Measurements from ENCODE around the gene UAP1L1.

The UAP1L1 gene

DNA sequence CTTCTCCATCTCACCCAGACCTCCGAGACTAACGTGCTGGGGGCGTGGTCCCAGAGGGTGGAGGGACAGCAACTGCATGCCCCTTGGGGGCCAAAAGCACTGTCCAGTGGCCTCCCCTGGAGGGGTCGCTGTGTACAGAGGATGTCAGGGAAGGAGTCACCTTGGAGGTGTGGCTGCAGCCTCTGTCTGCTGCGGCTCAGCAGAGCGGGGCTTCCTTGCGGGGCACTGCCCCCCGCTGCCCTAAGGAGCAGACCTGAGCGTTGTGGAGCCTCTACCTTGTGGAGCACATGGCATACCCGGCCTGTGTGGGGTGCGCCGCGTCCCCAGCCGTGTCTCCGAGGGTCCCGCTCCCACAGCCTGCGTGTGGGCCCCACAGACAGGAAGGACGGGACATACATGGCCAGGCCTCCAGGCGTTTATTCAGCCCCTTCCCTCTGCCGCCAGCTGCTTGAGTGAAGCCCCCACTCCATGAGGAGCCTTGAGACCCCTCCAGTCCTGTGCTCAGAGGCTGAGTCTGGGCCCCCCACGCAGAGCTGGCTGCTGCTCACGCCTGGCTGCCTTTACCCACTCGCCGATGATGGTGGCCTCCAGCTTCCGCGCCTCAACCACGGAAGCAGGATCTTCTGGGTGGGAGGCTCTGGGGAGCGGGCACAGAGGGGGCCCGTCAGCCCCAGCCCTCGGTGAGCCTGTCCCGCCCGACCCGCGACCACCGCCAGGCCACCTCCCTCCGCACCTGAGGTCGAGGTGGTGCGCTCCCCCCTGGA is 33.0 kb downstream of the UAP1L1 start:
- Histone ChIP-seq H3K9me3 (ENCODE audit: low read length) (no peaks in the 10 kb centered on the region), H3K9ac (ENCODE audit: low read length) (no peak overlapping the region), H3K27me3 (ENCODE audit: control insufficient read depth in 1 of 2, insufficient read depth in 2 of 2, low read length in 2 of 2) (no peaks in the 10 kb centered on the region), H3K4me1 (ENCODE audit: insufficient read depth, low read length) (no peaks in the 10 kb centered on the region), H3K27ac (ENCODE audit: low read depth, low read length) (no peak overlapping the region), H3K36me3 (ENCODE audit: insufficient read depth, low read length) (peaks cover 18% of the 10 kb centered on the region), H3K4me3 (ENCODE audit: low read depth in 1 of 2, low read length in 2 of 2) (no peak overlapping the region)

GRCh38 chr9:137110911-137111787 is 33.8 kb downstream of the UAP1L1 start:
- no peak overlapping the region for H3K4me3 ChIP-seq (ENCODE audit: low read depth in 1 of 2, low read length in 2 of 2)
- no peak overlapping the region for H3K9ac ChIP-seq (ENCODE audit: low read length)
- no peak overlapping the region for H3K27ac ChIP-seq (ENCODE audit: low read depth, low read length)
- no peaks in the 10 kb centered on the region for H3K27me3 ChIP-seq (ENCODE audit: control insufficient read depth in 1 of 2, insufficient read depth in 2 of 2, low read length in 2 of 2)
- H3K36me3 ChIP-seq (ENCODE audit: insufficient read depth, low read length), result peaks cover 12% of the 10 kb centered on the region
- H3K9me3 ChIP-seq (ENCODE audit: low read length), result no peaks in the 10 kb centered on the region
- no peaks in the 10 kb centered on the region for H3K4me1 ChIP-seq (ENCODE audit: insufficient read depth, low read length)

DNA sequence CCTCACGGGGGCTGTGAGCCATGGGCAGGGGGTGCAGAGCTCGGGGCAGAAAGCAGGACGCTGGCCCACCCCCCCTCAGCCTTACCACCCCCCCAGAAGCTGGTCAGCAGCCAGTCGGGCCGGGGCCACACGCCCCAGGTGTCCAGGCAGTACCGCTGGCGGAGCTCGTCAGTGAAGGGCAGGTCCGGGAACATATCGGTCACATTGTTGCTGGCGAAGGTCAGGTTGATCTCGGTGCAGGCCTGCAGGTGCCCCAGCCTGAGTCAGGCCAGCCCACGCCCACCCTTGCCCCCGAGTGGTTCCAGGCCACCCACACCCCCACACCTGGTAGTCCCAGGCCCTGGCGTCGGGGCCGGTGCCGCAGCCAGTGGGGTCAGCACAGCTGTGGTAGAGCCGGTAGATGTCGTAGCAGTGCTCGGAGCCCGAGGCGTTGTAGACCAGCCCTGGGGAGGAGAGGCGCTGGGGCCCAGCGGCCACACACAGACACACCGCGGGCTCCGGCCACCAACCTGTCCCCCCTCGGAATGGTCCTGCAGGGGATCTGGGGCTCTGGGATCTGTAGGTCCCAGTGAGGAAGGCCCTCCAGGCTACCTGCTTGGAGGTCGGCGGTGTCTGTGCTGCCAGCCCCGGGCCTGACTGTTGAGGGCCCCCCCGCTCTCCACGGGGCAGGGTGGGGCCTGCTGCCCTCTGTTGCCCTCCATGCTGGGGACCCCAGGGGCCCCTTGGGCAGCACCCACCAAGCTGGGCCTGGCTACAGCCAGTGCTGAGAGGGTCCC is 34.7 kb downstream of the UAP1L1 start:
- Histone ChIP-seq H3K9ac (ENCODE audit: low read length) (no peak overlapping the region), H3K27me3 (ENCODE audit: control insufficient read depth in 1 of 2, insufficient read depth in 2 of 2, low read length in 2 of 2) (no peaks in the 10 kb centered on the region), H3K9me3 (ENCODE audit: low read length) (no peaks in the 10 kb centered on the region), H3K27ac (ENCODE audit: low read depth, low read length) (no peak overlapping the region), H3K4me3 (ENCODE audit: low read depth in 1 of 2, low read length in 2 of 2) (no peak overlapping the region), H3K4me1 (ENCODE audit: insufficient read depth, low read length) (no peaks in the 10 kb centered on the region), H3K36me3 (ENCODE audit: insufficient read depth, low read length) (peaks cover 12% of the 10 kb centered on the region)

DNA sequence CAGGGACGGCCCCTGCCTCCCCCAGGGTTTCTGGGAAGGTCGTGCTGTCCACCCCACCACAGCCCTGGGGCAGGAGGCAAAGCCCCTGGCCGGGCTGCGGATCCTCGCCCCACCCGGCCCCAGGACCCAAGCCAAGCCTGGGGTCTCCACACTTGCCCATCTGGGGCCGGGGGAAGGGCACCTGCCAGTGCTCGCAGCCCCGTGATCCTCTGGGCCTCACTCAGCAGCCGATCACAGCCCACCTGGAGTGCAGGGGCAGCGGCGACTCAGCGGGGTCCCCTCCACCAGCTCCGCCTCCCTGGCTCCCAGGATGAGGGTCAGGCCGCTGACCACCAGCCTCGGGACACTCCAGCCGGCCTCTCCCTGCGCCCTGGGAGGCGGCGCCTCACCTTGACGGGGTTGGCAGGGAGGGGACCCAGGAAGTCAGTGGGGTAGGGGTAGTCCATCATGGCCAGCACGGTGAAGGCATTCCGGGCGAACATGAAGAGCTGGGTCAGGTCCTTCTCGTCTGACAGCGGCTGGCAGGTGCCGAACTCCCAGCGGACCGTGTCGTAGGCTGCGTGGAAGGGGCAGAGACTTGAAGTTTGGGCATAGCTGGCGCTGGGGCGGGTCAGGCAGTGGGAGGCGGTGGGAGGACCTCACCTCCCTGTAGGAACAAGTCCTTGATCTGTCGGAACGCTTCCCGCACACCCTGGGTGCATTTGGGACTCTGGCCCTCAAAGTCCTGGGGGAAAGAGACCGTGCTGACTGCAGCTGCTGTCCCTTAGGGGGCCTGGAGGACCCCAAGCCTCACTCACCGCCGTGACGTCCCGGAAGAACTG is 35.5 kb downstream of the UAP1L1 start:
- Histone ChIP-seq H3K4me1 (ENCODE audit: insufficient read depth, low read length) (no peaks in the 10 kb centered on the region), H3K4me3 (ENCODE audit: low read depth in 1 of 2, low read length in 2 of 2) (no peak overlapping the region), H3K9ac (ENCODE audit: low read length) (no peak overlapping the region), H3K27me3 (ENCODE audit: control insufficient read depth in 1 of 2, insufficient read depth in 2 of 2, low read length in 2 of 2) (no peaks in the 10 kb centered on the region), H3K9me3 (ENCODE audit: low read length) (no peaks in the 10 kb centered on the region), H3K36me3 (ENCODE audit: insufficient read depth, low read length) (peaks cover 12% of the 10 kb centered on the region), H3K27ac (ENCODE audit: low read depth, low read length) (no peak overlapping the region)

DNA sequence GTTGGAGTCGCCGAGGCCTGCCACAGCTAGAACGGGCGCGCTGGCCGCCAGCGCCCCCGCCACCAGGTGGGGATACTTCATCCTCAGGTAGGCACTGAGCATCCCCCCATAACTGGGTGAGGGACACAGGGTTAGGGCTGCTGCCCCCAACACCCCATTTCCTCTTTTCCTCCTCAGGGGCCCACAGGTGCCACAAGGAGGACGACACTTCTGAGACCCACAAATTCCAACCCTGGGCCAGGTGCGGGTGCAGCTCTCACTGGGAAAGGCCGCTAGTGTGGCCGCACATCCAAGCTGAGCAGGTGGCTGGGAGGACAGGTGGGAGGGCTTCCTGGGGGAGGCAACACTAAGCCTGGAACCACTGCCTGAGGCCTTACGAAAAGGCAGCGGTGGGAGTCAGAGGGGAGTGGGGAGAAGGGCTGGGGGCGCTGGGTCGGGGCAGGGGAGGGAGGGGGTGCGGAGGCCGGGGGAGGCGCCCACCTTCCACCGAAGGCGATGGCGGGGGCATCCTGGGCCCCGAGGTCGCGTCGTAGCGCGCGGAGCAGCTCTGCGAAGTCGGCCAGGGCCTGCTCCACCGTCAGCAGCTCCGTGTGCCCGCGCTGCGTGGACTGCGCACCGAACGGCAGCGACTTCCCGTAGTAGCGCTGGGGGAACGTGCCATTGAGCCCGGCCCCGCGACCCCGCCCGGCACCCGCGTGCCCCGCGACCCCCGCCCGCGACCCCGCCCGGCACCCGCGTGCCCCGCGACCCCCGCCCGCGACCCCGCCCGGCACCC is 36.3 kb downstream of the UAP1L1 start:
- Histone ChIP-seq H3K4me3 (ENCODE audit: low read depth in 1 of 2, low read length in 2 of 2) (no peak overlapping the region), H3K27ac (ENCODE audit: low read depth, low read length) (no peak overlapping the region), H3K9me3 (ENCODE audit: low read length) (no peaks in the 10 kb centered on the region), H3K36me3 (ENCODE audit: insufficient read depth, low read length) (peaks cover 9% of the 10 kb centered on the region), H3K4me1 (ENCODE audit: insufficient read depth, low read length) (no peaks in the 10 kb centered on the region), H3K27me3 (ENCODE audit: control insufficient read depth in 1 of 2, insufficient read depth in 2 of 2, low read length in 2 of 2) (no peaks in the 10 kb centered on the region), H3K9ac (ENCODE audit: low read length) (no peak overlapping the region)

DNA sequence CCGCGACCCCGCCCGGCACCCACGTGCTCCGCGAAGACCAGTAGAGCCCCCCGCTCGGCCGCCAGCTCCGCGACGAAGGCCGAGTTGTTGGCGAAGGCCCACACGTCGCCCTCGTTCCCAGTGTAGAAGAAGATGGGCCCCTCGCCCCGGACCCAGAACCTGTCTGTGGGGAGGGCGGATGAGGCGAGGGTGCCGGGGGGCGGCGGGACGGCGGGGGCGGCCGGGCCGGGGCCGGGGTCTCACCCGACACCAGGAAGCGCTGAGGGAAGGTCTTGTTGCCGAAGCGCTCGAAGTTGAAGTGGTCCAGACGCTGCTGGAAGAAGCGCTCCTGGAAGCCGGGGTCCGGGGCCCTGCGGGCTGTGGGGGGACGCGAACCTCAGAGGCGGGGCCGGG is 36.9 kb downstream of the UAP1L1 start:
- Histone ChIP-seq H3K27me3 (ENCODE audit: control insufficient read depth in 1 of 2, insufficient read depth in 2 of 2, low read length in 2 of 2) (no peaks in the 10 kb centered on the region), H3K4me1 (ENCODE audit: insufficient read depth, low read length) (no peaks in the 10 kb centered on the region), H3K27ac (ENCODE audit: low read depth, low read length) (peak overlapping the region; percentile 44), H3K4me3 (ENCODE audit: low read depth in 1 of 2, low read length in 2 of 2) (peak overlapping the region; percentile 47 to 74), H3K36me3 (ENCODE audit: insufficient read depth, low read length) (peaks cover 9% of the 10 kb centered on the region), H3K9ac (ENCODE audit: low read length) (no peak overlapping the region), H3K9me3 (ENCODE audit: low read length) (no peaks in the 10 kb centered on the region)

- Histone ChIP-seq H3K9ac (ENCODE audit: low read length) (no peak within 1 kb of the TSS), H3K36me3 (ENCODE audit: insufficient read depth, low read length) (peaks cover 9% of the 10 kb centered on the region), H3K9me3 (ENCODE audit: low read length) (no peaks in the 10 kb centered on the region), H3K27ac (ENCODE audit: low read depth, low read length) (peak within 1 kb of the TSS; percentile 44), H3K4me3 (ENCODE audit: low read depth in 1 of 2, low read length in 2 of 2) (peak within 1 kb of the TSS; percentile 47 to 74), H3K27me3 (ENCODE audit: control insufficient read depth in 1 of 2, insufficient read depth in 2 of 2, low read length in 2 of 2) (no peaks in the 10 kb centered on the region), H3K4me1 (ENCODE audit: insufficient read depth, low read length) (no peaks in the 10 kb centered on the region)
Measured at GRCh38 chr9:137114613-137115393, 37.5 kb downstream of the UAP1L1 start, which contains the start of gene DPP7. Gene DPP7 (minus strand): TSS chr9:137114733. CDS start chr9:137114713, 20 bp downstream.

- Histone ChIP-seq H3K36me3 (ENCODE audit: insufficient read depth, low read length) (peaks cover 9% of the 10 kb centered on the region), H3K9ac (ENCODE audit: low read length) (no peak overlapping the region), H3K4me3 (ENCODE audit: low read depth in 1 of 2, low read length in 2 of 2) (no peak overlapping the region), H3K9me3 (ENCODE audit: low read length) (no peaks in the 10 kb centered on the region), H3K27me3 (ENCODE audit: control insufficient read depth in 1 of 2, insufficient read depth in 2 of 2, low read length in 2 of 2) (no peaks in the 10 kb centered on the region), H3K4me1 (ENCODE audit: insufficient read depth, low read length) (no peaks in the 10 kb centered on the region), H3K27ac (ENCODE audit: low read depth, low read length) (no peak overlapping the region)
Measured at GRCh38 chr9:137115394-137116026, 38.2 kb downstream of the UAP1L1 start.

DNA sequence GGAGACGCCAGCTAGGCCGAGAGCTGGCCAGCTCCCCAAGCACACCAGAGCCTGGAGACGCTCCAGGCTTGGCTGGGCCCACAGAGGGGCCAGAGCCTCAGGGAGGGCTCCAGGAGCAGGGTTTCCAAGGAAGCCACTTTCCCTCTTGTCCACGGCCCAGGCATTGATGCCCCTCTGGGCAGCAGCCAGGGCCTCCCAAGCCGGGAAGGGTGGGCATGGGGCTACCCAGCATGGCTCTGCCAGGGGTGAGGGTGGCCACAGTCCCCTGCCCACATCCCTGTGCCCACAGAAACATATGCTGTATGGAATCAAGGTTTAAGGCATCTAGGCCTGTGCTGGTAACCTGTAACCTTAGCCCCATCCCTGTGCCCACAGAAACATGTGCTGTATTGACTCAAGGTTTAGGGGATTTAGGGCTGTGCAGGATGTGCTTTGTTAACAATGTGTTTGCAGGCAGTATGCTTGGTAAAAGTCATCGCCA is 38.8 kb downstream of the UAP1L1 start:
- no peaks in the 10 kb centered on the region for H3K4me1 ChIP-seq (ENCODE audit: insufficient read depth, low read length)
- no peaks in the 10 kb centered on the region for H3K27me3 ChIP-seq (ENCODE audit: control insufficient read depth in 1 of 2, insufficient read depth in 2 of 2, low read length in 2 of 2)
- H3K9me3 ChIP-seq (ENCODE audit: low read length), result no peaks in the 10 kb centered on the region
- peaks cover 9% of the 10 kb centered on the region for H3K36me3 ChIP-seq (ENCODE audit: insufficient read depth, low read length)
- H3K4me3 ChIP-seq (ENCODE audit: low read depth in 1 of 2, low read length in 2 of 2), result no peak overlapping the region
- H3K27ac ChIP-seq (ENCODE audit: low read depth, low read length), result no peak overlapping the region
- H3K9ac ChIP-seq (ENCODE audit: low read length), result no peak overlapping the region

Measured in muscle layer of colon (tissue), 2 donors.